GDM1 (cell line): ENCODE measurements around the gene AKAP8.
"Not testable (repeated sequence)": the region's sequence is repeated elsewhere in the genome, so short reads cannot be mapped to it uniquely, and the experiment has no call there.

ENCODE experiments used
- DNase-seq: peaks from one replicate; lab custom pipeline; 2025; lab: John Stamatoyannopoulos, UW

AKAP8 gene

GRCh38 chr19:15403151-15403531 lies 23.6 kb upstream of the AKAP8 start:
- no peak for DNase-seq

- no peak for DNase-seq
These were observed 23.0 kb upstream of the AKAP8 start for GRCh38 chr19:15402411-15403150.

GRCh38 chr19:15401397-15401710 lies 21.8 kb upstream of the AKAP8 start:
- DNase-seq: no peak

- no peak for DNase-seq
These were observed 21.2 kb upstream of the AKAP8 start for GRCh38 chr19:15400521-15401396.

- DNase-seq: no peak
These were observed 20.0 kb upstream of the AKAP8 start for GRCh38 chr19:15399635-15400034.

GRCh38 chr19:15399234-15399515 lies 19.6 kb upstream of the AKAP8 start:
- DNase-seq: no peak

GRCh38 chr19:15398501-15399233 lies 19.1 kb upstream of the AKAP8 start:
- DNase-seq: no peak

GRCh38 chr19:15397782-15398181 lies 18.2 kb upstream of the AKAP8 start:
- DNase-seq: no peak

GRCh38 chr19:15397236-15397635 lies 17.6 kb upstream of the AKAP8 start:
- DNase-seq: no peak

GRCh38 chr19:15396436-15396835 lies 16.8 kb upstream of the AKAP8 start:
- no peak for DNase-seq

GRCh38 chr19:15395251-15395650 lies 15.7 kb upstream of the AKAP8 start:
- DNase-seq: not testable (repeated sequence)

- no peak for DNase-seq
These were observed 14.8 kb upstream of the AKAP8 start for GRCh38 chr19:15394426-15394825.

GRCh38 chr19:15393963-15394362 lies 14.4 kb upstream of the AKAP8 start:
- DNase-seq: no peak

- no peak for DNase-seq
These were observed 11.2 kb upstream of the AKAP8 start for GRCh38 chr19:15390814-15391213.

GRCh38 chr19:15381864-15382263 lies 2.3 kb upstream of the AKAP8 start:
- DNase-seq: no peak

GRCh38 chr19:15381429-15381828 lies 1.8 kb upstream of the AKAP8 start:
- DNase-seq: no peak

- no peak for DNase-seq
These were observed 536 bp upstream of the AKAP8 start for GRCh38 chr19:15379999-15380647.

GRCh38 chr19:15378534-15379082 lies 979 bp downstream of the AKAP8 start:
- no peak for DNase-seq

- DNase-seq: no peak
These were observed 4.7 kb downstream of the AKAP8 start for GRCh38 chr19:15374796-15375440.

- DNase-seq: no peak
These were observed 5.4 kb downstream of the AKAP8 start for GRCh38 chr19:15374105-15374651.

- DNase-seq: no peak
These were observed 5.9 kb downstream of the AKAP8 start for GRCh38 chr19:15373644-15374043.
